ENCODE measurements around the gene HEG1. TPM values are rescaled to one million over a fixed set of nuclear protein-coding genes. Genes with fewer than 3 reads are reported as not detected.

The HEG1 gene
- total and polyA plus RNA-seq, 2 of the 4 experiments (the other 2 are of a cell fraction) = 25.6 to 43.4 TPM

GRCh38 chr3:124935264-124935663 lies 120.5 kb downstream of the HEG1 start:
- Histone ChIP-seq H3K27me3 (ENCODE audit: control insufficient read depth, insufficient read depth, low read length) (peaks cover 18% of the 10 kb centered on the region), H3K9ac (ENCODE audit: low read depth, low read length) (no peak overlapping the region), H2BK5ac (ENCODE audit: low read depth, low read length, poor library complexity, severe bottlenecking) (no peak overlapping the region), H3K56ac (ENCODE audit: extremely low read depth, insufficient read depth, low read length) (no peak overlapping the region), H2AFZ (replicated peaks; ENCODE audit: low read length, poor library complexity) (no peak overlapping the region), H3K14ac (replicated peaks; ENCODE audit: low read depth, low read length) (no peak overlapping the region), H3K27ac (ENCODE audit: insufficient read depth, low read length) (no peak overlapping the region), H2BK20ac (ENCODE audit: low read depth, low read length) (no peak overlapping the region), H3K4me1 (ENCODE audit: control insufficient read depth, insufficient read depth, low read length) (no peaks in the 10 kb centered on the region), H4K8ac (ENCODE audit: low read depth in 2 of 2, low read length in 2 of 2) (no peak overlapping the region), H2BK15ac (ENCODE audit: low read depth, low read length) (no peak overlapping the region), H4K20me1 (ENCODE audit: insufficient read depth, low read length) (no peaks in the 10 kb centered on the region), H4K91ac (ENCODE audit: insufficient read depth, low read depth, low read length) (no peak overlapping the region), H3K79me1 (ENCODE audit: low read depth in 1 of 2, low read length in 2 of 2) (no peaks in the 10 kb centered on the region), H2AK5ac (ENCODE audit: low read depth, low read length) (no peak overlapping the region), H3K18ac (ENCODE audit: low read depth, low read length) (no peak overlapping the region), H4K5ac (ENCODE audit: low read depth, low read length) (no peak overlapping the region), H3K9me1 (ENCODE audit: insufficient read depth, low read length) (no peaks in the 10 kb centered on the region; the same call in 1 of the 2 replicates), H3K4me2 (ENCODE audit: low read depth, low read length) (no peak overlapping the region), H2AK9ac (replicated peaks; ENCODE audit: low read depth, low read length, poor library complexity) (no peak overlapping the region), H3K23ac (ENCODE audit: low read depth, low read length) (no peak overlapping the region), H3K9me3 (ENCODE audit: control insufficient read depth, insufficient read depth, low read length) (no peaks in the 10 kb centered on the region), H3K36me3 (ENCODE audit: control insufficient read depth, insufficient read depth, low read length) (no peaks in the 10 kb centered on the region), H2BK120ac (ENCODE audit: low read depth, low read length) (no peak overlapping the region), H3K4me3 (ENCODE audit: insufficient read depth, low read depth, low read length) (no peak overlapping the region), H3K4ac (ENCODE audit: low read depth, low read length) (no peak overlapping the region)
- intact Hi-C loops (cut with micrococcal nuclease) (no loop called here), in situ Hi-C loops (cut with MboI; ENCODE audit: low sequenced_read_pairs) (loop anchor here (5.0 kb wide), 1 partner anchor 492 kb away; no protein-coding TSS in a partner anchor), dilution Hi-C loops (cut with HindIII; ENCODE audit: low sequenced_read_pairs, unreplicated experiment) (no loop called here)
- DNase-seq (no peak), ATAC-seq (ENCODE audit: low read depth) (no peak)
- POLR2A ChIA-PET (ENCODE audit: unreplicated experiment) = no interaction called here
- TF ChIP-seq POLR2A (IDR thresholded peaks at IDR 0.05; ENCODE audit: low read depth, low read length) (no peak), ELK1 (IDR thresholded peaks at IDR 0.05; ENCODE audit: borderline replicate concordance, low read depth, low read length) (no peak), MAZ (IDR thresholded peaks at IDR 0.05; ENCODE audit: borderline replicate concordance, low read depth, low read length) (no peak), CTCF (conservative IDR thresholded peaks at IDR 0.05; ENCODE audit: low read depth, low read length) (no peak), USF2 (IDR thresholded peaks at IDR 0.05; ENCODE audit: low read depth, low read length) (no peak)
- no TSS peak for BruUV-seq (replicated peaks)
- CTCF ChIA-PET = interaction anchor here (0.5 kb wide), 1 partner anchor 572 kb away, joined by 4 read pairs; no protein-coding TSS in a partner anchor
